GM18873 (cell line): ENCODE measurements around the gene MYO10.
"Not testable (repeated sequence)": the region's sequence is repeated elsewhere in the genome, so short reads cannot be mapped to it uniquely, and the experiment has no call there.

Experiments
- ATAC-seq: cut with Tn5 transposase; IDR thresholded peaks from one replicate; pipeline ENCODE4 v1.9.1; 2021; ENCODE audit warnings: mild to moderate bottlenecking, moderate library complexity, moderate number of reproducible peaks; ENCODE audit not compliant: unreplicated experiment, low FRiP score

The MYO10 gene

DNA sequence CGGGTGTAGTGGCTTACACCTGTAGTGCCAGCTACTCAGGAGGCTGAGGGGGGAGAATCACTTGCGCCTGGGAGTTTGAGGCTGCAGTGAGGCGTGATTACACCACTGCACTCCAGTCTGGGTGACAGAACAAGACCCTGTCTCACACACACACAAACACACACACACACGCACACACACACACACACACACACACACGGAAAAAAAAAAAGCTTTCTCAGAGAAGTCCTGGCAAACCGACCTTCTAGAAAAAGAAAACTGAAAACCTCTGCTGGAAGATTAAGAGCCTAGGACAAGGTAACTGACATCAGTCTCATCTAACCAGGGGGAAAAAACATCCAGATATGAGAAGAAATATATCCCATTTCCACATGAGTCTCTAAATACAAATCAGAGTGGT lies 178.9 kb downstream of the MYO10 start:
- ATAC-seq, result no peak

DNA sequence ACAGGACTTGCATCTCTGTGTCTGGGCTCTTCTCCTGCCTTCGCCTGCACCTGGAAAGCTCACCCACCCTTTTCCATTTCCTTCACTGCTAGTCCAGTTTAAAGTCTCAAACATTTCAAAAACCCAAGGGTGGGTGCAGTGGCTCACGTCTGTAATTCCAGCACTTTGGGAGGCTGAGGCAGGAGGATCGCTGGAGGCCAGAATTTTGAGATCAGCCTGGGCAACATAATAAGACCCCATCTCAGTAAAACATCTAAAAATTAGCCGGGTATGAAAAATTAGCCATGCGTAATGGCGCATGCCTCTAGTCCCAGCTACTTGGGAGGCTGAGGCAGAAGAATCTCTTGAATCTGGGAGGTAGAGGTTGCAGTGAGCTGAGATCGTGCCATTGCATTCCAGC lies 179.4 kb downstream of the MYO10 start:
- ATAC-seq, result no peak

DNA sequence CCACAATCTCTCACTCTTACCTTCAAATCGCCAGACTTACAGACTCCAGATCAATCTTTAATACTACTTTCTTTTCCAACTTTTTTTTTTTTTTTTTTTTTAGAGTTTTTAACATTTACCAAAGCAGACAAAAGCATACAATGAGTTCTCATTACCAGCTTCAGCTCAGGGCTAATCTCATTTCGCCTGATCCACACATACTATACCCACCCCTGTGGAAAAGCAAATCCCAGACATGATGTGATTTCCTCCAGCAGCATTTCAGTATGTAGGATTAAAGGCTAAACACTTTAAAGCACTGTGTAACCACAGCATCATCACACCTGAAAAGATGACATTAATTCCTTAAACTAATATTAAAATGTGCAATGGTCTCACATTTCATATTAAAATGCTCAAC lies 180.4 kb downstream of the MYO10 start:
- ATAC-seq, result no peak

DNA sequence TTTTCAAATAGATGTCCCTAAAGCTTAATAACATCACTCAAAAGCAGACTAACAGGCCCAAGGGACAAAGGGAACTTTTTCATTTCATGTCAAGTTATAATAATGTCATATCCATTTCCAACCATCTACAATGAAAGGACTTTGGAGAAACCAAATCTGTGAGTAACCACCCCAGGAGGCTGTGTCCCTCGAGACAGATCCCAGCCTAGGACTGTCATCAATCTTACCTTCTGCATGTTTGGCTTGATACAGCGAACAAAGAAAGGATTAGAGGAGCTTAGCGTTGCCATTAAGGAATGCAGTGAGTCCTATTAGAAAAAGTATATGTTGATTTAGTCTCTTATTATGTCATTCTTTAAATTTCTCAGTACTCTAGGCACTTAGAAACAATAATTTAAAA lies 181.5 kb downstream of the MYO10 start:
- no peak for ATAC-seq

DNA sequence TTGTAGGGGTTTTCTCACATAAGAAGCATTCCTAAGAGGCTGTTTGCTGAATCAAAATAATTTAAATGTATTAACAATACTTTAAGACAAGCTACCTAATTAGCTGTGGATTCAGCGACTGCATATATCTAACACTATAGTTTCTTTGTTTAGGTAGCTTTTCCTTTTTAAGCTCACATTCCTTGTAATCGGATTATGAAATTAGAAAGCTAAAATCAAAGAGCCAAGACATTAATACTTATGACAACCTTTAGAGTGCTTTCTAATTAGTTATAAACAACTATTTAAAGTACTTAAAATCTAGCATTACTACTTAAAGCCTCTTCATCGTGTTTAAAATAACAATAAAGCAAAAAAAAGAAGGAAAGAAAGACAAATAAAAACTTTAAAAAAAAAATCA lies 182.0 kb downstream of the MYO10 start:
- no peak for ATAC-seq

DNA sequence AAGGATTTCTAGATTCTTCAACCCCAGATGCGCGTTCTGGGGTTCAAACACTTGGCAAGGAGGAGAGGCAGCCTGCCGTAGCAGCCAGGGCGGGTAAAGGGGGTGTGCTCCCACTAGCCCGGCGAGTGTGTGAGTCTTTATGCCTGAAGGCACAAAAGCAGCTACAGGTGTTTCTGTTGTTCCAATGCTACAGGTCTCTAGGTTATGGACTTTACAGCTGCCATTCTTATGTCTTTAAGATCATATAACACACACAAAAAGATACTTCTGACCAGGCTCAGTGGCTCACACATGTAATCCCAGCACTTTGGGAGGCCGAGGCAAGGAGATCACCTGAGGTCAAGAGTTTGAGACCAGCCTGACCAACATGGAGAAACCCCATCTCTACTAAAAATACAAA lies 185.6 kb downstream of the MYO10 start:
- no peak for ATAC-seq

GRCh38 chr5:16749626-16750025 lies 186.5 kb downstream of the MYO10 start:
- no peak for ATAC-seq

GRCh38 chr5:16744164-16744880 lies 191.8 kb downstream of the MYO10 start:
- ATAC-seq, result no peak

GRCh38 chr5:16742938-16743337 lies 193.2 kb downstream of the MYO10 start:
- no peak for ATAC-seq

- ATAC-seq, result no peak
Measured at GRCh38 chr5:16740811-16741392, 195.2 kb downstream of the MYO10 start.

GRCh38 chr5:16740066-16740810 lies 195.8 kb downstream of the MYO10 start:
- ATAC-seq, result no peak

- not testable (repeated sequence) for ATAC-seq
Measured at GRCh38 chr5:16738393-16738792, 197.7 kb downstream of the MYO10 start.

GRCh38 chr5:16737620-16738364 lies 198.3 kb downstream of the MYO10 start:
- no peak for ATAC-seq

- ATAC-seq, result no peak
Measured at GRCh38 chr5:16737209-16737608, 198.9 kb downstream of the MYO10 start.

GRCh38 chr5:16736158-16736995 lies 199.7 kb downstream of the MYO10 start:
- ATAC-seq, result no peak

DNA sequence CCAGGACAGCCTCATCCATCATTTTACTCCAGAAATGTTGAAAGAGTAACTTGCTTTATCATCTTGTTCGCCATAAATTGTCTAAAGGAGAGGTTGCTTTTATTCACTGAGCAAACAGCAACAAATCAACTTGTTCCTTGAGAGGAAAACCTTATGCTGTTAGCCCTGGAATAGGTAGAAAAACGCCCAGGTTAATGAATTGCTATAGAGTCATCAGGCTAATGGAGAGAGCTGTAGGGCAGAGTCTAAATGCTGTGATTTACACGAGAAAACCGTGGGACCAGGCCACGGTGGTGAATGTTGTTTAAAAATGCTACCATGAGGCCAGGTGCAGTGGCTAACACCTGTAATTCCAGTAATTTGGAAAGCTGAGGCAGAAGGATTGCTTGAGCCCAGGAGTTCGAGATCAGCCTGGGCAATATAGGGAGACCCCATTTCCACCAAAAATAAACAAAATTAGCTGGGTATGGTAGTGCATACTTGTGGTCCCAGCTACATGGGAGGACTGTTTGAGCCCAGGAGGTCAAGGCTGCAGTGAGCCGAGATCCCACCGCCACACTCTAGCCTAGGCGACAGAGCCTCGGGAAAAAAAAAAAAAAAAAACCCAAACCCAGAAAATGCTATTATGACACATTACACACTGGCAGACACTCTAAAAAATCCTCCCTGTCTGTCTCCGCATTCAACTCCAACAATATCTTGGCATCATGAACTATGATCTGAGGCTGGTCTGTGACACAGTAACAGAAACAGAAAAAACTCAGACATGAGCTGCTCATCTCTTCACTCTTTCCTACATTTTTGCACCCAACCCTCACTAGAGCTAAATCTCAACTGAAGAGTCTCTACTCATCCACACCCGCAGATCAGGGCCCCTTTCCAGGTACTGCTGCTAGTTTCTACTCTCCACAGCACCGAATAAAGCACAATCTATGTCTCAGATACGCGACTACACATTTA lies 200.7 kb downstream of the MYO10 start:
- no peak for ATAC-seq

- ATAC-seq, result no peak
Measured at GRCh38 chr5:16733331-16734006, 202.6 kb downstream of the MYO10 start.

- no peak for ATAC-seq
Measured at GRCh38 chr5:16732356-16732755, 203.7 kb downstream of the MYO10 start.
